ENCODE measurements around the gene CMYA5.

The CMYA5 gene

DNA sequence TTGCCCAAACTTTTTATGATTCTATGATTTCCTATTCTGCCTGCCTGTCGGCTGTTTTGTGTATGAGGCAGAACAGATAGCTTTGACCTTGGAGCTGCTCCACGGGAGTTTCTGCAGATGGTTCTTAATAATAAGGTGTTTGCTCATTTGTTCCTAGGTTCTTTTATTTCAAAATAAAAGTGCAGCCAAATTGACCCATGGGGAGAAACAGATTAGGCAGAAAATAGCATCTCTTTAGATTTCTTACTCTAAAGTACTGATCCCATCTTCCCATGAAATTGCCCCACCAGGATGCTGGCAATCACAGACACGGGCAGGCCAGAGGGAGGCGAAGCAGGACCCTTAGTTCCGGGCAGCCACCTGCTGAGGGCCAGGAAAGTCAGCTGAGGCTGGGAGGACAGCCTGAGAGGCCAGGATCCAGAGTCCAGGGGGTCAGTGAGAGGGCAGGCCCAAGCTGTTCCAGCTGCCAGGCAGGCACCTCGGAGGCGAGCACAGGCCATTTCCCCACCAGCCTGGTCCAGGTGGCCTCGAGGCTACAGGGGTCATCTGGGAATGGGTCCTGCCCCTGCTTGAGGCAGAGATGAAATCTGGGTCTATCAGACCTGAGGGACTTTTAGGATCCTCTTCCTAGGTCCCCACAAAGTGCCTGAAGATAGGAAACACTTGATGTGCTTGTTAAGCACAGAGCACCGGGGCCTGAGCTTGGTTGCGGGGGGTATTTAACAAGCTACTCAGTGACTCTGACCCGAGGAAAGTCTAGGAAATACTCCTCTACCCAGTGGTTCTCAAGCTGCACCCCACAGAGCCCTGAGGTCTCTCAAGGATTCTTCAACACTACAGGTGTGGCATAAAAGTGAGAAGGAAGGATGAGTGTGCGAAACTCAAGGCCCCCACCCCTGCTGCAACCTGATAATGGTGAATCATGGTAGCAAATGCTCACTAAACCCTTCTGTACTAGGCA is 145.4 kb downstream of the CMYA5 start:
- FAIRE-seq (no peak), DNase-seq (ENCODE audit: insufficient read length, low spot score) (no peak)
- no peak for TF ChIP-seq POLR2AphosphoS5 (IDR thresholded peaks at IDR 0.05; ENCODE audit: low read depth, low read length)
- TF ChIP-seq TAF1 (IDR thresholded peaks at IDR 0.05; ENCODE audit: low read depth, low read length): no peak
- TF ChIP-seq PAX5 (IDR thresholded peaks at IDR 0.05; ENCODE audit: insufficient read depth, low read length, severe bottlenecking): no peak

GRCh38 chr5:79837761-79838551 is 148.3 kb downstream of the CMYA5 start:
- TF ChIP-seq POLR2A (IDR thresholded peaks at IDR 0.05; ENCODE audit: low read depth, low read length) (no peak), SPI1 (IDR thresholded peaks at IDR 0.05; ENCODE audit: low read depth, low read length) (no peak), POLR2AphosphoS5 (IDR thresholded peaks at IDR 0.05; ENCODE audit: low read depth, low read length) (no peak), TAF1 (IDR thresholded peaks at IDR 0.05; ENCODE audit: low read depth, low read length) (no peak), POU2F2 (IDR thresholded peaks at IDR 0.05; ENCODE audit: low read depth, low read length) (no peak), PAX5 (IDR thresholded peaks at IDR 0.05; ENCODE audit: insufficient read depth, low read length, severe bottlenecking) (no peak)
- DNase-seq (ENCODE audit: insufficient read length, low spot score) (no peak), FAIRE-seq (no peak)

GRCh38 chr5:79840084-79840990 is 150.7 kb downstream of the CMYA5 start:
- TF ChIP-seq PAX5 (IDR thresholded peaks at IDR 0.05; ENCODE audit: insufficient read depth, low read length, severe bottlenecking) (no peak), POLR2A (IDR thresholded peaks at IDR 0.05; ENCODE audit: low read depth, low read length) (no peak), POLR2AphosphoS5 (IDR thresholded peaks at IDR 0.05; ENCODE audit: low read depth, low read length) (no peak), TAF1 (IDR thresholded peaks at IDR 0.05; ENCODE audit: low read depth, low read length) (no peak), POU2F2 (IDR thresholded peaks at IDR 0.05; ENCODE audit: low read depth, low read length) (no peak), SPI1 (IDR thresholded peaks at IDR 0.05; ENCODE audit: low read depth, low read length) (no peak)
- FAIRE-seq: no peak
- DNase-seq (ENCODE audit: insufficient read length, low spot score): no peak

GRCh38 chr5:79841172-79841571 is 151.5 kb downstream of the CMYA5 start:
- FAIRE-seq (no peak), DNase-seq (ENCODE audit: insufficient read length, low spot score) (no peak)
- TF ChIP-seq SPI1 (IDR thresholded peaks at IDR 0.05; ENCODE audit: low read depth, low read length) (no peak), POLR2A (IDR thresholded peaks at IDR 0.05; ENCODE audit: low read depth, low read length) (no peak)

- no peak for DNase-seq (ENCODE audit: insufficient read length, low spot score)
- no peak for TF ChIP-seq TAF1 (IDR thresholded peaks at IDR 0.05; ENCODE audit: low read depth, low read length)
- no peak for TF ChIP-seq SPI1 (IDR thresholded peaks at IDR 0.05; ENCODE audit: low read depth, low read length)
- no peak for FAIRE-seq
Measured at GRCh38 chr5:79842006-79842881, 152.6 kb downstream of the CMYA5 start.

- TF ChIP-seq SPI1 (IDR thresholded peaks at IDR 0.05; ENCODE audit: low read depth, low read length): no peak
- TF ChIP-seq POLR2A (IDR thresholded peaks at IDR 0.05; ENCODE audit: low read depth, low read length): no peak
- no peak for TF ChIP-seq POLR2AphosphoS5 (IDR thresholded peaks at IDR 0.05; ENCODE audit: low read depth, low read length)
- TF ChIP-seq POU2F2 (IDR thresholded peaks at IDR 0.05; ENCODE audit: low read depth, low read length): no peak
- no peak for TF ChIP-seq TAF1 (IDR thresholded peaks at IDR 0.05; ENCODE audit: low read depth, low read length)
- TF ChIP-seq PAX5 (IDR thresholded peaks at IDR 0.05; ENCODE audit: insufficient read depth, low read length, severe bottlenecking): no peak
- no peak for DNase-seq (ENCODE audit: insufficient read length, low spot score)
- no peak for FAIRE-seq
Measured at GRCh38 chr5:79842991-79843390, 153.4 kb downstream of the CMYA5 start.

DNA sequence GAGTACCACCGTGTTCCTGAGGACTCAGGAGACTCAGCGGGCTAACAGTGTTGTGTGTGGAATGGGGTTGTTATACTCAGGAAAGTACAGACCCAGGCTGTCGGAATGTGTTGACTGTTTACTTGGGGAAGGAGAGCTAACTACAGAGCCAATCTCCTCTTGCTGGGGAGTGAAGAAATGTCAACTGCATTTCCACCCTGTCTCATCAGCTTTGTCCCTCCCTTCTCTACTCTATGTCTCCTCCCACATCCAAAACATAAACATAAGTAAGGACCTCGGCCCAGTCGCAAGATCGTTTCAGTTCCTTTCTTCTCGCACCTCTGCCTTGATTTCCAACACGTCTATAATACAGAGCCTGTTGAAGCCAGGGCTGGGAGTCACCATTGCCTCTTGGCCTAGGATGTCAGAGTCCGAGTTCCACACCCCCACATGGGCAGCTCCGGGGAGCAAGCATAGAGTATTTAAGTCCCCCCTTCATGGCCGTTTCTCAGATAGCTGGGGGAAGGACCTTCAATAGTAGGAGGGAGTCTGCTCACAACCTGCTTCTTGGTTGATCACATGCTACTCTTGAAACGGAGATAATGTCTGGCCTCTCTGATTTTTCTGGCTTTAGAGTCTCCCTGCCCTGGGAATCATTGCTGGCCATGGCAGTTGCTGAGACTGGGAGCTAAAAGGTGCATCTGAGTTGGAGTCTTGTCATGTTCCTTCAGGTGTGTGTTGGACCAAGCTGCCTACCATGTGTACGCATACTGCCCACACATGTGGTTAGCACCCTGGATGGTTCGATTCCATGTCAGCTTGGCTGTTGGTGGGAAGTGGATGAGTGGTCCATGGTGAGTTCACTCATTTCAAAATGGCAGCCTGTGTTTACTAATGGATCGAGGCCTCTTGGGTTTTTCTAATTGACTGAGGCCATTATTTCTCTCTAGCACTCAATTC is 154.1 kb downstream of the CMYA5 start:
- DNase-seq (ENCODE audit: insufficient read length, low spot score): no peak
- FAIRE-seq: no peak
- TF ChIP-seq TAF1 (IDR thresholded peaks at IDR 0.05; ENCODE audit: low read depth, low read length): no peak
- no peak for TF ChIP-seq POU2F2 (IDR thresholded peaks at IDR 0.05; ENCODE audit: low read depth, low read length)
- TF ChIP-seq POLR2AphosphoS5 (IDR thresholded peaks at IDR 0.05; ENCODE audit: low read depth, low read length): no peak
- no peak for TF ChIP-seq SPI1 (IDR thresholded peaks at IDR 0.05; ENCODE audit: low read depth, low read length)
- TF ChIP-seq POLR2A (IDR thresholded peaks at IDR 0.05; ENCODE audit: low read depth, low read length): no peak
- no peak for TF ChIP-seq PAX5 (IDR thresholded peaks at IDR 0.05; ENCODE audit: insufficient read depth, low read length, severe bottlenecking)

DNA sequence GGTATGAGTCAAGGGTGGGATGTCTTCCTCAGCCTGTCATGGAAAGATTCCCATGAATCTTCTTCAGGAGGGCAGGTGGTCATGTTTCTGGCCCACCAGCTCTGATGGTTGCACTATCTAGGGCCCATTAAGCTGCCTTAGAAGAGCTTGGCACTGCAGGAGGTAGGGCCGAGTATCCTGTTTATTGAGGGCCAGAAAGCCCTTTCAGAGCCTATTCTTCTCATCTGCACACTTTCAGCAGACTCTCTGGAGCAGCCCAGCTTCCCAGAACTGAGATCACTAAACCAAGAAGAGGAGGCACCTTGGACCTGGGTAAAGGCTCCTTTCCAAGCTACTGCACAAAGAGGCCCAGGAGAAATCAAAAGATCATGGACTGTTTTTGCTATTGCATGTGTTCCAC is 154.9 kb downstream of the CMYA5 start:
- TF ChIP-seq PAX5 (IDR thresholded peaks at IDR 0.05; ENCODE audit: insufficient read depth, low read length, severe bottlenecking): no peak
- TF ChIP-seq POLR2A (IDR thresholded peaks at IDR 0.05; ENCODE audit: low read depth, low read length): no peak
- TF ChIP-seq SPI1 (IDR thresholded peaks at IDR 0.05; ENCODE audit: low read depth, low read length): no peak
- DNase-seq (ENCODE audit: insufficient read length, low spot score): no peak
- FAIRE-seq: no peak
